GOT3 (cell line): ENCODE data around the gene RGPD8.
"Not testable (repeated sequence)": the region's sequence is repeated elsewhere in the genome, so short reads cannot be mapped to it uniquely, and the experiment has no call there.

ENCODE experiments used
- DNase-seq: peaks from one replicate; lab custom pipeline; 2025; ENCODE audit warnings: mixed read lengths; lab: John Stamatoyannopoulos, UW

The RGPD8 gene

DNA sequence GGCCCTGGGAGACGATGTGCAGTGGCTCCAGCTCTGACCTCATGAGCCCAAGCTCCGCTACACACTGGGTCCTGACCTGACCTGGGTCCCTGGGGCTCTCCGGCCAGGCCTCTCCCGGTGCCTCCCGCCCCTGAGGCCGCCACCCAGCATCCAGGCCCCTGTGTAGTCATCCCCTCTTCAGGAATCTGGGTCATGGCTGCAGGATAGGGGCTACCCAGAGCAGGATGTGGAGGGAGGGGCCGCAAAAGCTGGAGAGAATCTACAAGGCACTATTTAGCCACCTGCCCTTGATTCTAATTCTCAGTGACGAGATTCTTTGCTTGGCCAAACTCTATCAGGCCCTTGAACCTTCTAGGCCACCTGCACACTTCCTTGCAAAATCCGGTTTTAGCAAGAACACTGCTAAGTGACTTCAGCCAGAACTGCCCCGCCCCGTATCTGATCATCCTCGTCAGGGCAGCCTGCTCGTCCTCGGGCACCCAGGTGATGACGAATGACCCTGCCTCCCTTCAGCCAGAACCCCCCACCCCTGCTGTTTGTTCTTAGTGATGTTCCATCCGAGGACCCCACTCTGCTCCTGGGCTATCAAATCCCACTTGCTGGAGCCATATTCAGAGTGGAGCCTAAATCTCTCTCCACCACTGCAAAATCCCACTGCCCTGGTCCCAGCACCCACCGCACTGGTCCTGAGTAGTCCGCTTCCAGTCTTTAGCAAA lies 2.4 kb upstream of the RGPD8 start:
- not testable (repeated sequence) for DNase-seq

GRCh38 chr2:112434890-112435715 lies 1.7 kb upstream of the RGPD8 start:
- not testable (repeated sequence) for DNase-seq

- no peak for DNase-seq
Measured at GRCh38 chr2:112433932-112434730, 686 bp upstream of the RGPD8 start.

GRCh38 chr2:112432735-112433479 lies 538 bp downstream of the RGPD8 start:
- not testable (repeated sequence) for DNase-seq

- not testable (repeated sequence) for DNase-seq
Measured at GRCh38 chr2:112432390-112432734, 1.1 kb downstream of the RGPD8 start.

DNA sequence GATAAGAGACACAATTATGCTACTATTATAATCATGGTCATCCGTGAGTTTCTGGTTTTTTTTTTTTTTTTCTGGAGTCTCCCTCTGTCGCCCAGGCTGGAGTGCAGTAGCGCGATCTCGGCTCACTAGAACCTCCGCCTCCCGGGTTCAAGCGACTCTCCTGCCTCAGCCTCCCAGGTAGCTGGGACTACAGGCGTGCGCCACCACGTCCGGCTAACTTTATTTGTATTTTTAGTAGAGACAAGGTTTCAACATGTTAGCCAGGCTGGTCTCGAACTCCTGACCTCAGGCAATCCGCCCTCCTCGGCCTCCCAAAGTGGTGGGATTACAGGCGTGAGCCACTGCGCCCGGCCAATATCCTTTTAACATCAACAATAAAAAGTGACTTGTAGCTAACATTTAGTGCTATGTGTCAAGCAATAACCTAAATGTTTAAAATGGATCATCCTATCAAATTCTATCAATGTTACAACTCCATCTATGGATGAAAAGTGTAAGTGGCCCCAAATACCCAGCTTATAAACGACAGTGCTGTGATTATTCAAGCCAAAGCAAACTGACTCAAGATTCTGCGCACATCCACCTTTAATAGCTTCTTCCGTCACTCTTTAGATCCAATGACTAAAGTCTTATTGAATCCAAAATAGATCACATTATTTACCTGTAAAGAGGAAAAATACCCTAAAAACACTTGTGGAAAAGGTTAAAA lies 1.7 kb downstream of the RGPD8 start:
- not testable (repeated sequence) for DNase-seq

GRCh38 chr2:112424553-112424952 lies 8.9 kb downstream of the RGPD8 start:
- DNase-seq = not testable (repeated sequence)

DNA sequence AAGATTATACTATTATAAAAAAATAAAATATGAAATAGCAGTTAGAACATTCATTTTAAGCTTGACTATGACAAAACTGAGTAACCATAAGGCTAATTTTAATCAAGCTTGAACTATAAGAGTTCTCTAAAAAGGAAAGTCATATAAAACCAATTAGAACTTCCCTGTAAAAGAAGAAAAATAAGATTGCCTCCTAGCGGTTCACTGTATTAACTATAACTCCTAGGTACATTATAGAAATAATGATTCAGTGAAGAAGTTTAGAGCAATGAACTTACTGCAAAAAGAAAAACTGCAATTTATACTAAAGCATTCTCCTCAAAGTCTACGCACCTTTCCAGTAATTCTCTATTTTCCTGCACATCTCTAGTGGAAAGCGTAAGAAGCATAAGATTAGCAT lies 16.6 kb downstream of the RGPD8 start:
- DNase-seq = not testable (repeated sequence)

GRCh38 chr2:112360055-112360454 lies 73.4 kb downstream of the RGPD8 start:
- not testable (repeated sequence) for DNase-seq

DNA sequence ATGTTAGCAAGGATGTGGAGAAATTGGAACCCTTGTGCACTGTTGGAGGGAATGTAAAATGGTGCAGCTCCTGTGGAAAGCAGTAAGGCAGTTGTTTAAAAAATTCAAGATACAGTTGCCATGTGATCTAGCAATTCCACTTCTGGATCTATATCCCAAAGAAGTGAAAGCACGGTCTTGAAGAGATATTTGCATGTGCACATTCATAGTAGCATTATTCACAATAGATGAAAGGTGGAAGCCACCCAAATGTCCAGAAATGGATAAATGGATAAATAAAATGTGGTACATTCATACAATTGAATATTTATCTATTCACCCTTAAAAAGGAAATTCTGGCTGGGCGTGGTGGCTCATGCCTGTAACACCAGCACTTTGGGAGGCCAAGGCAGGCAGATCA lies 79.1 kb downstream of the RGPD8 start:
- not testable (repeated sequence) for DNase-seq

- not testable (repeated sequence) for DNase-seq
Measured at GRCh38 chr2:112352809-112353603, 80.4 kb downstream of the RGPD8 start.

- DNase-seq = not testable (repeated sequence)
Measured at GRCh38 chr2:112352292-112352691, 81.2 kb downstream of the RGPD8 start.

GRCh38 chr2:112345030-112346027 lies 88.1 kb downstream of the RGPD8 start:
- DNase-seq = no peak

- DNase-seq = no peak
Measured at GRCh38 chr2:112343827-112344585, 89.4 kb downstream of the RGPD8 start.

DNA sequence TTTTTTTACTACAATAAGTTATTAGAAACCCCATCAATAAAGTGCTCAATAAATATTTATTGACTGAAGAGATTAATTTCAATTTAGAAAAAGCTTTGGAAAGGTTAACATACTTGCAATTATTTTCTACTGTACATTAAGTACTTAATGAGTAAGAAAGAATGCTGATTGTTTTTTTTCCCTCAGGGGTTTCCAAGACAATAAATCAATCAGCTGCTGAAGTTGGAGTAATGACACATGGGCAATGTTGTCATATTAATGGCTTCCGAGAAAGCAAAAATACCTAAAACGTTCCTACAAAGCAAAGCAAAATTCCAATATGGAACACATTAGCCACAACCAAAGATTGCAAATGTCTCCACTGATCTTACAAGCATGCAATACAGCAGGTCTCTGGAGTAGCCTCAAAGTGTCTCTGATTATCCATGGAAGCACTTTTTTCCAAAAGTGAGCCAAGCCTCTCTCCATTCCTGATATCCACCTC lies 91.3 kb downstream of the RGPD8 start:
- no peak for DNase-seq

- DNase-seq = no peak
Measured at GRCh38 chr2:112340475-112341267, 92.8 kb downstream of the RGPD8 start.

- DNase-seq = no peak
Measured at GRCh38 chr2:112339986-112340385, 93.5 kb downstream of the RGPD8 start.
